M059J (cell line): ENCODE measurements around the gene VASP. TPM values are rescaled to one million over a fixed set of nuclear protein-coding genes. Genes with fewer than 3 reads are reported as not detected.
"Not testable (repeated sequence)": the region's sequence is repeated elsewhere in the genome, so short reads cannot be mapped to it uniquely, and the experiment has no call there.

Experiments
- DNase-seq: peaks from one replicate; pipeline ENCODE4 v3.0.0-alpha.2; 2012; ENCODE audit warnings: low read depth
- total RNA-seq: library from RNA; depleted of rRNA; stranded (reverse); fragments of >200 nt; shearing (Covaris generic); gene quantifications from 2 replicates; pipeline ENCODE4 v1.2.3, GENCODE V29; 2014

VASP gene
- total RNA-seq, 1 experiment from 2014 or later = 97.7 TPM

DNA sequence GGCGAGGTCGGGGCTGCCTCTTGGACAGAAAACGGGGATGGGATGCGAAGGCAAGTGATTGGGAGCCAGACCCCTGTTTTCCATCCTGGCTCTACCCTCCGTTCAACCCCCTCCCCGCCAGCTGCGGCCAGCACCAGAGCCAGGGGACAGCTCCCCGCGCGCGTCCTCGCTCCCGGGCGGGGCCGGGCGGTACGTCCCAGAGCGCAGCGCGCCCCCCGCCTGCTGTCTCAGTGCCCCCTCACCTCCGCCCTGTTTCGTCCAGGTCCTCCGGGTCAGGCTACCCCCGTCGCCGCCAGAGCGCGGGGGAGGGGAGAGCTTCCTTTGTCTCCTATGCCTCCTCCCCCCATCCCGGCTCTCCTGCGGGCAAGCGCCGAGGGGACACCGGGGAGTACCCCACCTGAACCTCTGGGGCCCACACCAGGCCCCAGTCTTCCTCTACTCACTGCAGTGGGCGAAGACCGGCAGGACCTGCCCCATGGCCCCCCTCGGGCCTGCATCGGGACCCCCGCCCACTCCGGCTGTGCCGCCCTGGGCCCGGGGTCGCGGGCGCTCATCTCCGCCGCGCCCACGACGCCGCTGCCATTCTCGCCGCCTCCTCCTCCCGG, 10.8 kb upstream of the VASP start:
- DNase-seq = no peak

DNA sequence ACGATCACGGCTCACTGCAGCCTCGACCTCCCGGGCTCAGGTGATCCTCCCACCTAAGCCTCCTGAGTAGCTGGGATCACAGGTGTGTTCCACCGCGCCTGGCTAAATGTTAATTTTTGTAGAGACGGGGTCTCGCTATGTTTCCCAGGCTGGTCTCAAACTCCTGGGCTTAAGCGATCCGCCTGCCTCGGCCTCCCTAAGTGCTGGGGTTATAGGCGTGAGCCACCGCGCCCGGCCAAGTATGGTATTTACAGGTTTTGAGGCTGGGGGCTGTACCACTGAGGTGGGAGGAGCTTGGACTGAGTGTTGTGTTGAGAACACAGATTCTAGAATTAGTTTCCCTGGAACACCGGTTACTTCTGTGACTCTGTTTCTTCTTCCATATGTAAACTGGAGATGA, 9.5 kb upstream of the VASP start:
- DNase-seq = no peak

DNA sequence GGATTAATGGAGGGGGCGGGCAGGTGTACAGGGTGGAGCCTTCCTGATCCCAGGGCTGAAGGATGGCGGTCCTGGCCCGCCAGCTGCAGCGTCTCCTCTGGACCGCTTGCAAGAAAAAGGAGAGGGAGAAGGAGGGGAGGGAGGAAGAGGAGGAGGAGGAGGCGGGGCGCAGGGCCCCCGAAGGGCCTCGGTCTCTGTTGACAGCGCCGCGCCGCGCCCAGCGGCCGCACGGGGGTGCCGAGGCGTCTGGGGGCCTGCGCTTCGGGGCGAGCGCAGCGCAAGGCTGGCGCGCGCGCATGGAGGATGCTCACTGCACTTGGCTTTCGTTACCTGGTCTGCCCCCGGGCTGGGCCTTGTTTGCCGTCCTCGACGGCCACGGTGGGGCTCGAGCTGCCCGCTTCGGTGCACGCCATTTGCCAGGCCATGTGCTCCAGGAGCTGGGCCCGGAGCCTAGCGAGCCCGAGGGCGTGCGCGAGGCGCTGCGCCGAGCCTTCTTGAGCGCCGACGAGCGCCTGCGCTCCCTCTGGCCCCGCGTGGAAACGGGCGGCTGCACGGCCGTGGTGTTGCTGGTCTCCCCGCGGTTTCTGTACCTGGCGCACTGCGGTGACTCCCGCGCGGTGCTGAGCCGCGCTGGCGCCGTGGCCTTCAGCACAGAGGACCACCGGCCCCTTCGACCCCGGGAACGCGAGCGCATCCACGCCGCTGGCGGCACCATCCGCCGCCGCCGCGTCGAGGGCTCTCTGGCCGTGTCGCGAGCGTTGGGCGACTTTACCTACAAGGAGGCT, 8.7 kb upstream of the VASP start, which contains the start of gene PPM1N:
TSS of gene PPM1N (plus strand) at position 33 of the 785 bp plus-strand sequence. CDS start at position 63, 30 bp downstream.
- no peak for DNase-seq

DNA sequence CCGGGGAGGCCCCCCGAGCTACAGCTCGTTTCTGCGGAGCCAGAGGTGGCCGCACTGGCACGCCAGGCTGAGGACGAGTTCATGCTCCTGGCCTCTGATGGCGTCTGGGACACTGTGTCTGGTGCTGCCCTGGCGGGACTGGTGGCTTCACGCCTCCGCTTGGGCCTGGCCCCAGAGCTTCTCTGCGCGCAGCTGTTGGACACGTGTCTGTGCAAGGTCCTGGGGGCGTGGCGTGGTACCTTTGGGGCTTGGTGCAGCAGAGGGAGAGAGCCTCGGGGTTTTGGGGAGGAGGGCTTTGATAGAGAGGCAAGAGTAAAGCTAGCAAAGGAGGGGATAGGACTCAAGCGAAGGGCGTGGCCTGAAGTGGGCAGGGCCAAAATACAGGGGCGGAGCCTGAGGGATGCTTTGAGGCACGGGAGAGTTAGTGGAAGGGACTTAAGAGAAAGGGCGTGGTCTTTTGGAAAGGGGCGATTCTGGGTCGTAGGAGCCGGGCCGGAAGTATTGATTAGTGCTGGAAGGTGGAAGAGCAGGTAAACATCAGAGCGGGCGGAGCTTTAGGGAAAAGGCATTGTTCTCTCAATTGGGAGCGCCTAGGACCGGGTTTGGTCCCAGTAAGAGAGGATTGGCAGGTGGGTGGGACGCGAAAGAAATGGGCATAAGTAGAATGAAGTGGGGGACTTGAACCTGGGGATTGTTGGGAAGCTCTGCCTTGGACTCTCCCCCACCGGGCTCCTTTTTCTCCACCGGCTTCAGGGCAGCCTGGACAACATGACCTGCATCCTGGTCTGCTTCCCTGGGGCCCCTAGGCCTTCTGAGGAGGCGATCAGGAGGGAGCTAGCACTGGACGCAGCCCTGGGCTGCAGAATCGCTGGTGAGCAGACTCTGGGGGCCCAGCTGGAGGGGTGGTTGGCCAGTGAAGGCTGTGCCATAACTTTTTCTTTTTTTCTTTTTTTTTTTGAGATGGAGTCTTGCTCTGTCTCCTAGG, 7.8 kb upstream of the VASP start:
- DNase-seq = peak; percentile 56

DNA sequence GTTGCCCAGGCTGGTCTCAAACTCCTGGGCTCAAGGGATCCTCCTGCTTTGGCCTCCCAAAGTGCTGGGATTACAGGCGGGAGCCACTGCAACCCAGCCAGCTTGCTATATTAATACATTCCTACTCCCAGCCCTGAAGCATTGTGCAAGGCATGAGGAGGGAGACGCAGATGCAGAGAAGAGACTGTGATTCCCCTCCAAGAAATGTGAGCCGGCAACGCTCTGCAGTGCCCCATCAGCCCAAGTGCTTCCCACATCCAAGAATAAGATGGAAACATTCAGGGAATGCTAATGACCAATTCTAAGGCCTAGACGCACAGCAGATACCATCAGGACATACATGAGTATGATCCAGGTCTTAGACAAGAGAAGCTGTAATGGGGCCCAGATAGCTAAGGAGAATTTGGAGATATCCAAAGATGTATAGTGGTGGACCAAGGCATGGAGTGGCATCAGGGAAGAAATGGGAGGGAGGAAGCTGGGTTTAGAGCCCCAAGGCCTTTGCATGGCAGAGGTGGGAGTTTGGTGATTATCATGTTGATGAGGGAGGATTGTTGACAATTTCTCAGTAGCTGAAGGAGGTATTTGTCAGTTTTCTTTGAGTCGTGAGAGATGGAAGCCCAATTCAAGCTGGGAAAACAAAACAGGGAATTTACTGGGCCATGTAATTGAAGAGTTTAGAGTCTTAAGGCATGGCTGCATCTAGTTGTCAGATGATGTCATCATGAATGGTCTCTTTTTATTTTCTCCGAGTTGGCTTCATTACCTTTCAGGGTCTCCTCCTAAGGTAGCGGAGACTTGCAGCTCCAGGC, 6.2 kb upstream of the VASP start:
- DNase-seq = no peak

DNA sequence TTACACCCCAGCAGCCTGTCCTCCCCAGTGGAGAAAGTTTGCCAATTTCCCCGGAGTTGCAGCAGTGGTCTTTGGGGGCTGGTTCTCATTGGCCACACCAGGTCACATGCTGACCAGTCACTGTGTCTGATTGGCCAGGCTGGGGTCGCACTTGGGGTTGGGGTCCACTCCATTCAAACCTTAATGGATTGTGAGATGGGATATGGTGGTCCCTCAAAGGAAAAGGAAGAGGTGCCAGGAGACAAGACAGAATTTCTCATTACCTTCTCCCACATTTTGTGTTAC, 5.6 kb upstream of the VASP start:
- DNase-seq = no peak

DNA sequence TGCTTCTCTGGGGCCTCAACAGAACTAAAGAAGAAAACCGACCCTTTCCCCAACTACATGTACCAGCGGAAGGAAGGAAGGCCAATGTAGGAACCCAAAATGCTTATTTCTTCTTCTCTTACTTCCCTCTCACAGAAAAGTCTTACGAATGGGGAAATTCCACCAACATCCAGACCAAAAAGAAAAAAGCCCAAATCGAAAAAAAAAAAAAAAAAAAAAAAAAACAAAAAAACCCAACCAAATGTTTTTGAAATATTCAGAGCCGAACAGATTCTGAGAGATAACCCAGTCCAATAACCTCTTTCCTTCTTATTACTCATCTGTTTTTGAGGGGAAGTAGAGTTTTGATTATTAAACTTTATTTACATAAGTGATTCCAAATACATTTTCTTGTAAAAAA, 5.2 kb upstream of the VASP start:
- DNase-seq = no peak

DNA sequence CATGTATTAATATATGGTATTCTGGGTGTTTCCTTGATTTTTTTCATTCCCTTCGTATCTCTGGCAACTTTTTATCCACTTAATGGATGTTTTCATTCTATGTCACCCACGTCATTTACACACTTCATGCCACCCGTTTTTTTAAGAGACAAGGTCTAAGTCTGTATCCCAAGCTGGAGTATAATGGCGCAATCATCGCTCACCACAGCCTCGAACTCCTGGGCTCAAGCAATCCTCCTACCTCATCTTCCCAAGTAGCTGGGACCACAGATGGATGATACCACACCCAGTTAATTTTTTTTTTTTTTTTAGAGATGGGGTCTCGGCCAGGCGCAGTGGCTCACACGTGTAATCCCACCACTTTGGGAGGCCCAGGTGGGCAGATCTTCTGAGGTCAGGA, 3.4 kb upstream of the VASP start:
- DNase-seq = no peak

DNA sequence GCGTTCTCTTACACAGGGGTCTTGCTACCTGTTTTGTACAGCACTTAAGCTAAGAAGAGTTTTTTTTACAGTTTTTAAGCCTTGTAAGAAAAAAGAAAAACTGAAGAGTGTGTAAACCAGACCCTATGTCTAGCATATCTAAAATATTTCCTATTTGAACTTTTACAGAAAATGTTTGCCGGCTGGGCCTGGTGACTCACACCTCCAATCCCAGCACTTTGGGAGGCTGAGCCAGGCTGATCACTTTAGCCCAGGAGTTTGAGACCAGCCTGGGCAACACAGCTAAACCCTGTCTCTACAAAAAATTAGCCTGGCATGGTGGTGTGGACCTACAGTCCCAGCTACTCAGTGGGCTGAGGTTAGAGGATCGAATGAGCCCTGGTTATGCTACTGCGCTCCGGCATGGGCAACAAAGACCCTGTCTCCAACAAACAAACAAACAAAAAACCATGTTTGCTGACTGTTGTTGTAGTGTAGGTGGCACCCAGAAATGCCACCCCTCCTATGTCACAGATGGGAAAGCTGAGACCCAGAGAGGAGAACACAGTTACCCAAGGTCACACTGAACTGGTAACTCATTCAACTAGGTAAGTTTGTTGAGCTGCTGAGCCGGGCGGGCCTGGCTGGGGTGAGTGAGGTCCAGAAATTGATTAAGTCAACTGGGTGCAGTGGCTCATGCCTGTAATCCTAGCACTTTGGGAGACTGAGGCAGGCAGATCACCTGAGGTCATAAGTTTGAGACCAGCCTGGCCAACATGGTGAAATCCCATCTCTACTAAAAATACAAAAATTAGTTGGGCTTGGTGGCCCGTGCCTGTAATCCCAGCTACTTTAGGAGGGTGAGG, 1.9 kb upstream of the VASP start:
- peak; percentile 55 for DNase-seq

DNA sequence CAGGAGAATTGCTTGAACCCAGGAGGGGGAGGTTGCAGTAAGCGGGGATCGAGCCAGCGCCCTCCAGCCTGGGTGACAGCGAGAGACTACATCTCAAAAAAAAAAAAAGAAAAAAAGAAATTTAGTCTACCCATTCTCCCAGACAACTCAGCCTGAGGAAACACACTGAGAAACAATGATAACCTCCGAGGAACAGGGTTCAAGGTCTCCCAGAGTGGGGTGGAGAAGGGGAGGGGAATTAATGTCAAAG, 1.4 kb upstream of the VASP start:
- DNase-seq = no peak

DNA sequence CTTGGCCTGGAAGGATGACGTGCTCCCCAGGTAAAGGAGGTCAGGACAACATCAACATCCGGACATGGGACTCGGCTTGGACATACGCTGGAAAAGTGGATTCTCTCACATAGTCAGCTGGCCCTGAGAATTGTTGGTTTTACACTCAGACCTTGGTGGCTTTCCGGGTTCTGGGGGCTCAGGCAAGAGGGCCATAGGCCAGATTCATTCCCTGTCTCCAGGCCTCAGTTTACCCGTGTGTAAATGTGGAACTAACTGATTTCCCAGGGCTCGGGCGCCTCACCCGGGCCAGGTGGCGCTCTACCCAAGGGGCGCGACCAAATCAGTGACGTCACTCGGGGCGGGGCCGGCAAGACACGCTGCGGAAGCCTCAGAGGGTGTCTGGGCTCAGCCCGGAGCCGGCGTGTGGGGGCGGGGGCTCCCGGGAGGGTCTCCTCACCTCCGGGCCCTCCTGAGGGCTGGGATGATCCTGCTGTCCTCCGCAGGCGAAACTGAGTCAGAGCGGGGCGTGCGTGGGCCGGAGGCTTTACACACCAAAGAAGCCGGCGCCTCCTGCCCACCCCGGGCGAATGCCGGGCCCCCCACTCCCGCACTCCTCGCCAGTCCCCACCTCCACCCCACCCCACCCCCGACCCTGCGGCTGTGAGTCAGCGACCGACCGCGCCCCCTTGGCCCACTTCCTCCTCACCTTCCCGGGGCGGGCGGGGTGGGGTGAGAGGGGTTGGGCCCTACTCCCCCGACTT, 862 bp upstream of the VASP start:
- DNase-seq = peak; percentile 93

DNA sequence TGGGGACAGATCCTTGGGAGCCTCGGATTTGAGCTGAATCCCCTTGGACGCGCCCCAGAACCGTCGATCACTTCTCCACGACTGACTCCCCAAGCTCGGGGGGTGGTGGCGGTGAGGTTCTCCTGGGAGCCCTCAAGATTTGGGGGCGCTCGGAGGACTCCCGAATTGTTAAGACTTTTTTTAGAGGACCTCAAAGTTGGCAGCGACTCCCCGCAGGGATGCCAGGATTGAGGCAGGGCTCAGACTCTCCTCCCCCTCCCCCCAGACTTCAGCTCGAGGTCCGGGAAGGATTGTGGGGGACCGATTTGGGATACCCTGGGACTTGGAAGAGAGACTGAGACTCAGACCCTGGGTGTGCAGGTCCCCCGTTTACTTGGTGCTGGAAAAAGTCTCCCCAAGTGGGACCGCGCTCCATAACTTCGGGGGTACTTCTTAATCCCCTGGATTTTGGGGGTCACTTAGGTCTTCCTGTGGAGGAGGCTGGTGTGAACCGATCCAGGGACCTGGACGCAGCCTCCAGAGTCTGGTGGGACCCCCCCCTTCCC, 665 bp downstream of the VASP start:
- DNase-seq = peak; percentile 47

DNA sequence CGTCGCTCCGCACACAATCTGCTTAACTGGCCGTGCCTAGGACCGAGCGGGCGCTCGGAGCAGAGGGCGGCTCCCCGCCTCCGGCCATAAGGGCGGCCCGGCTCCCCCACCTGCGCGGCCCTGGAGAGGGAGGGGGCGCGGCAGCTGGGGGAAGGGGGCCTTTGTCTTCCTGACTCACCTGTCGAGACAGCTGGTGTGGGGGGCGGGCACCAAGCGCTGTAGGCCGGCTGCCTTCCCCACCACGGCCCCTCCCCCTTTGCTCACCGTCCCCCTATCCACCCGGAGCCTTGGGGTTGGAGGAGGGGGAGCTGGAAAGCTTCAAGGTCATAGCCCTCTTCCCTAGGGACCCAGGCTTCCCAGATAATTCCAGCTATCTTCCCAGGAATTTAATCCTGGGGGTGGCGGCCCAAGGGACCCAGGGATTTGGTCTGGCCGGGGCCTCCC, 1.2 kb downstream of the VASP start:
- peak; percentile 49 for DNase-seq

DNA sequence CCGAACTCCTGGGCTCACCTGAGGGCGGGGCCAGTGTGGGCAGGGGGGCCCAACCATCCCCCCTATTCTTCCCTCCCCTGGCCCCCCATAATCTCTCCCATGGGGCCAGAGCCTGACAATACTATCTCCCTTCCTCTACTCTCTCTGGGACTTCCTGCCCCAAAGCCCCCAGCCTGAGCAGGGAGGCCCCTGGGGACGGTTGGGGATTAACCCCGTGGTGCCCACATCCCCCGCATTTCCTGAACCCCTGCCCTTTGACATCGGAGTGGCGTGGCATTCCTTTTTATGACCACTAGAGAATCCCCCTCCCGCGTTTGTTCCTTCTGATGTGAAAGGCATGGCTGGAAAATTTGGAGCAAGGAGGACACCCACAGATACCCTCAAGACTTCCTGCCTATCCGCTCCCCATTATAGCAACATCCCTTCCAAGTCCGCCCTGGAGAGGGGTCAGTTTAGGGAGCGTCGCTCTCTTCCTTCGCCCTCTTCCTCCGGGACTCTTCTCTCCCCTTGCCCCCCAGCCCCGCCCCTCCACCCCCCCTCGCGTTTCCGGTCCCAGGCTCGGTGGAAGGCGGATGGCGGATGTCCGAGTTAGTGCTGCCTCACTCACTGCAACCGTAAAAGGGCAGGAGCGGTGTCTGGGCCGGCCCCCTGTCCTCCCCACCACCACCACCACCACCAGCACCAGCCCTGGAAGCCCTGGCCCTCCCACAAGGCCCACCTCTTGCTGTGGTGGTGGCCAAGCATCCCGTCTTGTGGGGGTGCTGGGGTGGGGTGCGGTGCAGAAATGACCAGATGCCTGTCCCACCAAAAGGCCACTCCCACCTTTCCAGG, 1.8 kb downstream of the VASP start:
- peak; percentile 76 for DNase-seq

DNA sequence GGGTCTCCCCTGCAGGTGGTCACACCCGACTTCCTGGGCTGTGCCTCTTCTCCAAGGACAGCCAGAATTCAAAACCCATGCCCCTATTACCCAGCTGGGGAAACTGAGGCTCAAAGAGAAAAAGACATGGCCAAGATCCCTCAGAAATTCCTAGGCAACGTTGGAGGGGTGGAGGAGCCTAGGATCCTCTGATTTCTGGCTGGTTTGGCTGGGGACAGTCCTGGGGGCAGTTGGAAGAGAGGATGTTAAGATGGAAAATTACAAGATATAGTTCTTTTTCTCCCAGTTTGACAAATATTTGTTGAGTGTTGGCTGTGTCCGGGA, 2.4 kb downstream of the VASP start:
- no peak for DNase-seq

DNA sequence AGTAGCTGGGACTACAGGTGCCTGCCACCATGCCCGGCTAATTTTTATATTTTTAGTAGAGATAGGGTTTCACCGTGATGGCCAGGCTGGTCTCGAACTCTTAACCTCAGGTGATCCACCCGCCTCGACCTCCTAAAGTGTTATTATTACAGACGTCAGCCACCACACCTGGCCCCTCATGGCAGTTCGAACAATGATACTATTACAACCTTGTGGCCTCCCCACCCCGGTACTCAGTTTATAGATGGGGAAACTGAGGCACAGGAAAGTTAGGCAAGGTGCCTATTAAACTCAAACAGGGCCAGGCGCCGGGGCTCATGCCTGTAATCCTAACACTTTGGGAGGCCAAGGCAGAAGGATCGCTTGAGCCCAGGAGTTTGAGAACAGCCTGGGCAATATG, 3.1 kb downstream of the VASP start:
- DNase-seq = not testable (repeated sequence)

DNA sequence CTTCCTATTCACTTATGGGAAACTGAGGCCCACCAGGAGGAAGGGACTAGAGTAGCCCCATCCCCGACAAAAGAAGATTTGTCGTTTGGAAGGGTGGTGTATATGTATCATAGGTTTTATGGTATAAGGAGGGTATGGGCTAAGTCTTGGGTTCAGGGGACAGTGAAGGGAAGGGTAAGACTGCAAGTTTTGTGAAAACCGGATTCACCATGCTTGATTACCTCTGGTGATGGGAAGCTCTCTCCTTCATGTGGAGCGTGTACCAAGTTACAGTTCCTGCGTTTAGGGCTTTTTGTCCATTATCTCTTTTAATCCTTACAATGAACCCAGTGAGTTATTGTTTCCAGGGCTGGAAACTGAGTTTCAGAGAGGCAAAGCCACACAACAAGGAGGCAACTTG, 3.8 kb downstream of the VASP start:
- DNase-seq = no peak

DNA sequence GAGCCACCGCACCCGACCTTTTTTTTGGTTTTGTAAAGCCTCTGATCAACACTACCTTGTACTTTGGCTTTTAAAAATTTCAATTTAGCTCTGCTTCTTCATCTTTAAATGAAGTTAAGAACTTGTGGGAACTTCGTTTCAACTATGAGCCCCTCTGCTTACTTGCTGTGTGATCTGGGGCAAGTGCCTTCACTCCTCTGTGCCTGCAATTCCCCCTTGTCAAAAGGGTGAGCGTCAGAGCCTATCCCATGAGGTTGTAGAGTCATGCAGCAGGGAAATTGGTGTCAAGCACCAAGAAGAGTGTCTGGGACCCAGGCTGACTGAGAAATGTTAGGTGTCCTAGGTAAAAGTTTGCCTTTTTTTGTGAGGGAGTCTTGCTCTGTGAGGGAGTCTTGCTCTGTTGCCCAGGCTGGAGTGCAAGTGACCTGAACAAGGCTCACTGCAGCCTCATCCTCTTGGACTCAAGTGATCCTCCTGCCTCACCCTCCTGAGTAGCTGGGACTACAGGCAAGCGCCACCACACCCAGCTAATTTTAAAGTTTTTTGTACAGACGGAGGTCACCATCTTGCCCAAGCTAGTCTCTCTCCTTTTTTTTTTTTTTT, 5.7 kb downstream of the VASP start:
- DNase-seq = no peak
